GM19395 (cell line): Measurements from ENCODE around the gene FAM210B.
A peak's percentile ranks its signal among the peaks of the same experiment; 100 is the strongest.
"Not testable (repeated sequence)": the region's sequence is repeated elsewhere in the genome, so short reads cannot be mapped to it uniquely, and the experiment has no call there.

Experiments
- ATAC-seq: cut with Tn5 transposase; IDR thresholded peaks from one replicate; pipeline ENCODE4 v1.9.1; 2021; ENCODE audit warnings: mild to moderate bottlenecking, moderate library complexity; ENCODE audit not compliant: unreplicated experiment

Gene FAM210B

GRCh38 chr20:56358600-56359211, at the start of gene FAM210B:
TSS of gene FAM210B (plus strand) at chr20:56358974. CDS start at chr20:56359006, 32 bp downstream.
- peak; percentile 91 for ATAC-seq

GRCh38 chr20:56316051-56316450, 42.7 kb upstream of the FAM210B start:
- ATAC-seq: no peak

- ATAC-seq: no peak
Measured at GRCh38 chr20:56316483-56316882, 42.3 kb upstream of the FAM210B start.

GRCh38 chr20:56322681-56323080, 36.1 kb upstream of the FAM210B start:
- no peak for ATAC-seq

- ATAC-seq: no peak
Measured at GRCh38 chr20:56323206-56323605, 35.6 kb upstream of the FAM210B start.

GRCh38 chr20:56323656-56324055, 35.1 kb upstream of the FAM210B start:
- no peak for ATAC-seq

GRCh38 chr20:56324806-56325205, 34.0 kb upstream of the FAM210B start:
- ATAC-seq: no peak

- ATAC-seq: no peak
Measured at GRCh38 chr20:56328861-56329260, 29.9 kb upstream of the FAM210B start.

- not testable (repeated sequence) for ATAC-seq
Measured at GRCh38 chr20:56336709-56337108, 22.1 kb upstream of the FAM210B start.

GRCh38 chr20:56342783-56343182, 16.0 kb upstream of the FAM210B start:
- no peak for ATAC-seq

GRCh38 chr20:56343861-56344381, 14.9 kb upstream of the FAM210B start:
- ATAC-seq: peak; percentile 76

- no peak for ATAC-seq
Measured at GRCh38 chr20:56345911-56346310, 12.9 kb upstream of the FAM210B start.

- no peak for ATAC-seq
Measured at GRCh38 chr20:56347628-56348304, 11.0 kb upstream of the FAM210B start.

- ATAC-seq: no peak
Measured at GRCh38 chr20:56348305-56348693, 10.5 kb upstream of the FAM210B start.

GRCh38 chr20:56348746-56349145, 10.0 kb upstream of the FAM210B start:
- ATAC-seq: no peak

- ATAC-seq: no peak
Measured at GRCh38 chr20:56350842-56351241, 7.9 kb upstream of the FAM210B start.

- no peak for ATAC-seq
Measured at GRCh38 chr20:56352345-56353055, 6.3 kb upstream of the FAM210B start.

GRCh38 chr20:56353356-56353755, 5.4 kb upstream of the FAM210B start:
- no peak for ATAC-seq

GRCh38 chr20:56358070-56358469, 704 bp upstream of the FAM210B start:
- no peak for ATAC-seq

- peak; percentile 32 for ATAC-seq
Measured at GRCh38 chr20:56359212-56360132, 698 bp downstream of the FAM210B start.
